Activated CD4-positive, alpha-beta T cell treated with anti-CD3 and anti-CD28 coated beads, Interleukin-2, amount 10 ng/mL, durations not matched to agents 24 days and 14 days (primary cell): ENCODE data around the gene ABLIM1. TPM values are rescaled to one million over a fixed set of nuclear protein-coding genes. Genes with fewer than 3 reads are reported as not detected.
A peak's percentile ranks its signal among the peaks of the same experiment; 100 is the strongest.

Experiments
- DNase-seq: peaks from one replicate; pipeline ENCODE4 v3.0.0; 2022
- H3K27ac Mint-ChIP-seq: one replicate; pipeline ENCODE4 v1.8.0; 2022; ENCODE audit warnings: mild to moderate bottlenecking, mixed read lengths
- H3K27me3 Mint-ChIP-seq: one replicate; pipeline ENCODE4 v1.8.0; 2022; ENCODE audit warnings: mixed read lengths
- H3K36me3 Mint-ChIP-seq: one replicate; pipeline ENCODE4 v1.8.0; 2022; ENCODE audit warnings: low read depth, mild to moderate bottlenecking, mixed read lengths
- H3K4me1 Mint-ChIP-seq: one replicate; pipeline ENCODE4 v1.8.0; 2021; ENCODE audit warnings: mixed read lengths
- H3K4me3 Mint-ChIP-seq: one replicate; pipeline ENCODE4 v1.8.0; 2022; ENCODE audit warnings: mild to moderate bottlenecking, moderate library complexity, mixed read lengths
- H3K9me3 Mint-ChIP-seq: one replicate; pipeline ENCODE4 v1.8.0; 2021; ENCODE audit warnings: mixed read lengths
- intact Hi-C: fragments of 100-400 bp; cut with micrococcal nuclease; formaldehyde crosslinking; loops from one replicate; pipeline ENCODE4 v1.15.1; 2023
- total RNA-seq: library from RNA; stranded (reverse); gene quantifications from 2 replicates; pipeline ENCODE4 v1.2.3, GENCODE V29; 2022

ABLIM1 gene
- total RNA-seq, 1 donor from 2014 or later: 16.5 TPM

GRCh38 chr10:114544045-114544659, 113.9 kb downstream of the ABLIM1 start:
- no peaks in the 10 kb centered on the region for H3K27me3 Mint-ChIP-seq
- DNase-seq: peak; percentile 94
- intact Hi-C loops: loop anchor here (5.0 kb wide), 2 partner anchors 73 to 862 kb away; no protein-coding TSS in a partner anchor
- peak overlapping the region; percentile 82 for H3K4me3 Mint-ChIP-seq
- H3K9me3 Mint-ChIP-seq: no peaks in the 10 kb centered on the region
- H3K36me3 Mint-ChIP-seq: no peaks in the 10 kb centered on the region
- peak overlapping the region; percentile 94 for H3K27ac Mint-ChIP-seq
- peaks cover 75% of the 10 kb centered on the region for H3K4me1 Mint-ChIP-seq

- H3K9me3 Mint-ChIP-seq: no peaks in the 10 kb centered on the region
- peak overlapping the region; percentile 82 for H3K4me3 Mint-ChIP-seq
Observed at GRCh38 chr10:114543456-114543855, 114.6 kb downstream of the ABLIM1 start.

DNA sequence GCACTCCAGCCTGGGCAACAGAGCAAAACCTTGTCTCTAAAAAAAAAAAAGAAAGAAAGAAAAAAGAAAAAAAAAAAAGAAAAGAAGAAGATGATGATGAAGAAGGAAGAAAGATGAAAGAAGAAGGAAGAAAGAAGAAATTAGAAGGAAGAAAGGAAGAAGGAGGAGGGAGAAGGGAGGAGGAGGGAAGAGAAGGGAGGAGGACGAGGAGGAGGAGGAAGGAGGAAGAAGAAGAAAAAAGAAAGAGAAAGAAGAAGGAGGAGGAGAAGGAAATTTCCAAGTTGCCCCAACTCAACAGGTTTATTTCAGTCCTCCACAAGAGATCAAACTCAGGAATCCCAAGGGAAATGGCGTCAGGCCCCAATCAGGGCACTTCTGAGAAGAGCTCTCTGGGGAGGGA, 115.7 kb downstream of the ABLIM1 start:
- H3K4me1 Mint-ChIP-seq: peaks cover 81% of the 10 kb centered on the region
- H3K9me3 Mint-ChIP-seq: no peaks in the 10 kb centered on the region
- intact Hi-C loops: loop anchor here (5.0 kb wide), 2 partner anchors 75 to 860 kb away; no protein-coding TSS in a partner anchor
- no peaks in the 10 kb centered on the region for H3K27me3 Mint-ChIP-seq
- no peak for DNase-seq
- peak overlapping the region; percentile 90 for H3K27ac Mint-ChIP-seq
- H3K36me3 Mint-ChIP-seq: no peaks in the 10 kb centered on the region
- H3K4me3 Mint-ChIP-seq: peak overlapping the region; percentile 32

More at GRCh38 chr10:114543456-114543855, 114.6 kb downstream of the ABLIM1 start:
- Mint-ChIP-seq H3K27me3 (no peaks in the 10 kb centered on the region), H3K4me1 (peaks cover 77% of the 10 kb centered on the region), H3K27ac (peak overlapping the region; percentile 94), H3K36me3 (no peaks in the 10 kb centered on the region)
- peak; percentile 70 for DNase-seq
- intact Hi-C loops: loop anchor here (5.0 kb wide), 2 partner anchors 74 to 861 kb away; no protein-coding TSS in a partner anchor

DNA sequence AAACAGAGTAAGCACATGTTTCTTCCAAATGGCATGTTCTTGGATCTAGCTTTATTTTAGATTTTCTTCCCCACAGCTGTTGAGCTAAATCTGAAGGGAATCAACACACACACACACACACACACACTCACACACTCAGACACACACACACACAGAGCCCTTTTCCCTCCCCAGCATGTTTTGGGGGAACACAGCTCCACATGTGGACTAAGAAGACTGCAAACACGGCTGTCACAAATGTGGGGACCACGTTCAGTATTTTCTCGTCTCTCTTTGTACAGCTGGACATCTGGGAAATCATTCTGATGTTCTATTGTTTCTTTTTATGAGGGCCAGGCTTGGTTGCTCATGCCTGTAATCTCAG, 116.3 kb downstream of the ABLIM1 start:
- intact Hi-C loops: loop anchor here (1.0 to 5.0 kb wide), 9 partner anchors 15 to 859 kb away; partner anchors contain the start of genes CCDC186 and TRUB1
- Mint-ChIP-seq H3K4me1 (peaks cover 78% of the 10 kb centered on the region), H3K27me3 (no peaks in the 10 kb centered on the region), H3K27ac (peak overlapping the region; percentile 90), H3K9me3 (no peaks in the 10 kb centered on the region), H3K36me3 (no peaks in the 10 kb centered on the region), H3K4me3 (peak overlapping the region; percentile 32)
- DNase-seq: no peak

DNA sequence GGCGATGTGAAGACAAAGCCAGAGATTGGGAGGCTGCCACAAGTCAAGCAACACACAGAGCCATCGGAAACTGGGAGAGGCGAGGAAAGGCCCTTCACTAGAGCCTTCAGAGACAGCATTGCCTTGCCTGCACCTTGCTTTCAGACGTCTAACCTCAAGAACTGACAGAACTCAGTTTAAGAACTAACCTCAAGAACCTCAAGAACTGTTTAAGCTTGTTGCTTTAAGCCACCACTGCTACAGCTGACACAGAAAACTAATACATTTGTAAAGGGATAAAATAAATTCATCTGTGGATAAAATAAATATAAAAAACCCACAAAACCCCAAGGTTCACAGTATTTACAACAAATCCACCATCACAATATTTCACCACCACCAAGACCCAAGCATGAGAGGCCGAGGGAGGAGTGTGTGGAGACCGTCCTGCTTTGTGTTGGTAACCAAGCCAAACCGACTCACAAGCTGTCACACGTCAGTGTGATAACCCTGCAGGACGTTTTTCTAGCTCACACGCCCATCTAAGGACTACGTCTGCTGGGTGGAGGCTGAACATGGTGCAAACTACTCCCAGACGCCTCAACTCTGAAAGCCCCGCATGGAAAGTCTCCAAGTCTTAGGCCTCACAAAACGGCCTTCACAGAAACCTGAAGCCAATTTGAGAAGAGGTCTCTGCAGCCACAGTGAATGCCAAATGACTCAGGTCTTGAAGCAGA, 116.8 kb downstream of the ABLIM1 start:
- peak; percentile 94 for DNase-seq
- intact Hi-C loops: loop anchor here (1.0 to 5.0 kb wide), 9 partner anchors 15 to 859 kb away; partner anchors contain the start of genes CCDC186 and TRUB1

GRCh38 chr10:114540236-114540635, 117.8 kb downstream of the ABLIM1 start:
- Mint-ChIP-seq H3K4me3 (peak overlapping the region; percentile 32), H3K9me3 (no peaks in the 10 kb centered on the region), H3K4me1 (peaks cover 77% of the 10 kb centered on the region), H3K27ac (peak overlapping the region; percentile 90), H3K27me3 (no peaks in the 10 kb centered on the region), H3K36me3 (no peaks in the 10 kb centered on the region)
- intact Hi-C loops: loop anchor here (2.0 to 5.0 kb wide), 5 partner anchors 69 to 858 kb away; partner anchors contain the start of genes CCDC186 and TRUB1
- no peak for DNase-seq

More for the DNA sequence above, 116.8 kb downstream of the ABLIM1 start:
- H3K36me3 Mint-ChIP-seq: no peaks in the 10 kb centered on the region
- H3K4me1 Mint-ChIP-seq: peaks cover 78% of the 10 kb centered on the region
- peak overlapping the region; percentile 90 for H3K27ac Mint-ChIP-seq
- no peaks in the 10 kb centered on the region for H3K27me3 Mint-ChIP-seq
- peak overlapping the region; percentile 32 for H3K4me3 Mint-ChIP-seq
- H3K9me3 Mint-ChIP-seq: no peaks in the 10 kb centered on the region

DNA sequence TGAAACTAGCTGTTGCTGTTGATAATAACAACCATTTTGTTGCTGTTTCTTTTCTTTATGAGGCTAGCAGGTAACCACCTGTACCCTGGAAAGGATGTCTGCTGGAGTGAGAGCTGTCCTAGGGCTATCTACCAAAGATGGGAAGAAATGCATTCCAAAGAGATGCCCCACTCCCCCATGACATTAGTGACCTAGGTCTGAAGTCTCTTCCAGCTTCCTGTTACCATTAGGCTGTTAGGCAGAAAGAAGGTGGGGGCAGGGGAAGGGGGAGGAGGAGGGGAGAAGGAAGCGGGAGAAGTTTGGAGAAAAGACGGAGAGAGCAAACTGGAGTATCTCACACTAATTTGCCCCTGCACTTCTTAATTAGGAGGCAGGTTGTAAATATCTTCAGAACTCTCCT, 118.5 kb downstream of the ABLIM1 start:
- H3K9me3 Mint-ChIP-seq: no peaks in the 10 kb centered on the region
- peak overlapping the region; percentile 68 for H3K4me3 Mint-ChIP-seq
- H3K27ac Mint-ChIP-seq: peak overlapping the region; percentile 37
- intact Hi-C loops: loop anchor here (2.0 to 5.0 kb wide), 6 partner anchors 69 to 857 kb away; partner anchors contain the start of genes CCDC186 and TRUB1
- H3K27me3 Mint-ChIP-seq: no peaks in the 10 kb centered on the region
- no peaks in the 10 kb centered on the region for H3K36me3 Mint-ChIP-seq
- DNase-seq: no peak
- H3K4me1 Mint-ChIP-seq: peaks cover 73% of the 10 kb centered on the region

GRCh38 chr10:114538181-114538906, 119.7 kb downstream of the ABLIM1 start:
- H3K27ac Mint-ChIP-seq: peak overlapping the region; percentile 64

GRCh38 chr10:114537736-114538135, 120.3 kb downstream of the ABLIM1 start:
- H3K27ac Mint-ChIP-seq: peak overlapping the region; percentile 2
- no peaks in the 10 kb centered on the region for H3K9me3 Mint-ChIP-seq
- no peaks in the 10 kb centered on the region for H3K27me3 Mint-ChIP-seq
- DNase-seq: no peak
- no peaks in the 10 kb centered on the region for H3K36me3 Mint-ChIP-seq
- H3K4me3 Mint-ChIP-seq: no peak overlapping the region
- H3K4me1 Mint-ChIP-seq: peaks cover 54% of the 10 kb centered on the region
- intact Hi-C loops: loop anchor here (5.0 kb wide), 1 partner anchor 575 kb away; no protein-coding TSS in a partner anchor

More at GRCh38 chr10:114538181-114538906, 119.7 kb downstream of the ABLIM1 start:
- peaks cover 60% of the 10 kb centered on the region for H3K4me1 Mint-ChIP-seq
- H3K27me3 Mint-ChIP-seq: no peaks in the 10 kb centered on the region
- peak overlapping the region; percentile 68 for H3K4me3 Mint-ChIP-seq
- no peaks in the 10 kb centered on the region for H3K9me3 Mint-ChIP-seq
- intact Hi-C loops: loop anchor here (5.0 kb wide), 1 partner anchor 576 kb away; no protein-coding TSS in a partner anchor
- H3K36me3 Mint-ChIP-seq: no peaks in the 10 kb centered on the region
- DNase-seq: peak; percentile 88

DNA sequence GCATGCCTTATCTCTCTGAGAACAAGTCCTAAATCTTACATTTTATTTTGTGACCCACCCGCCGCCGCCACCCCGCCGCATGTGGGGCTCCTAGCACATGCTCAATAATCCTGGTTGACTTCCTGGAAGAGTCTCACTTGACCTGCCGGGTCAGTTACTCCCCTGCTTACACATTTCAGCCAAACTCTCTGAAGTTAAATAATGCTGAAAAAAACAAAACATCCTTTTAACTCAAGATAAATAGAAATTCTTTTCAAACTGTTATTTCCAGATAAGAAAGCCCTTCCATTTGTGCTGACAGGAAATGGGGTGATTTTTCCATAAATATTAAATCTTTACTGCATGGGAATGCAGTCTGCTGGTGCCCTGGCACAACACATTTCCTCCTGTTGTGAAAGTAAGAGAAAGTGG, 123.5 kb downstream of the ABLIM1 start:
- Mint-ChIP-seq H3K36me3 (no peaks in the 10 kb centered on the region), H3K4me3 (no peak overlapping the region)

GRCh38 chr10:114532226-114532625, 125.8 kb downstream of the ABLIM1 start:
- DNase-seq: no peak
- no peak overlapping the region for H3K27ac Mint-ChIP-seq
- H3K27me3 Mint-ChIP-seq: no peaks in the 10 kb centered on the region
- intact Hi-C loops: no loop called here
- H3K4me3 Mint-ChIP-seq: no peak overlapping the region
- peaks cover 6% of the 10 kb centered on the region for H3K4me1 Mint-ChIP-seq
- H3K9me3 Mint-ChIP-seq: no peaks in the 10 kb centered on the region
- no peaks in the 10 kb centered on the region for H3K36me3 Mint-ChIP-seq

More for the DNA sequence above, 123.5 kb downstream of the ABLIM1 start:
- H3K9me3 Mint-ChIP-seq: no peaks in the 10 kb centered on the region
- H3K4me1 Mint-ChIP-seq: peaks cover 24% of the 10 kb centered on the region
- no peak overlapping the region for H3K27ac Mint-ChIP-seq
- intact Hi-C loops: no loop called here
- no peaks in the 10 kb centered on the region for H3K27me3 Mint-ChIP-seq
- DNase-seq: no peak

DNA sequence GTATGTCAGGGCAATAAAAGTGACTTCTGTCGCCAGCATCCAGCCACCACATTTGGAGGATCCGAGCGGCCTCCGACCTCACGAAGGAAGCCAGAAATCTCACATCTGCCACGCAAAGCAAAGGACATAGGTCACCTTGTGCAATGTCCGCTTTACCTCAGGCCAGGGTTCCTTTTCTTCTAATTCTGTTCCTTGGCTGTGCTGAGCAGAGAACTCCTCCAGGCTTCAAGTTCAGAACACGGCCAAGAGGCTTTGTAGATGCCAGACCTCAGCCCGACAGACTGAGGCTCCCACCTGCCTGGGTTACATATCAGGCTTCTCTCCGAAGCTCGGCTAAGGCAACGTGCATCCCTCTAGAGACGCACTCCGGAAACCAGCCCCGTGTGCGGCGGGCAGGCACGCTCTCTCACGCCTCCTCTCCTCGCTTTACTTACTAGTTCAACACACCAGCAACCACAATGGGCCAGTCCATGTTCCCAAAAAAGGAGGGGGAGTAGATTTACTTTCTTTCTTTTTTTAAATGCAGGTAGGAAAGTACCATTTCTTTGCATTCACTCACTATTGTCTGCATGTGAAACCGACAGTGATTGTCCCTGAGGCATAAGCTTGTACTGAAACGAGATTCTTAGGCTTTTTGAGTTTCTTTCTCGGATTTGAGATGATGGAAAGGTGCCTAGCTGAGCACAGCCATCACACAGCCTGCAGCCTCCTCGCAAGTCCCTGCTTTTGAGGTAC, 131.4 kb downstream of the ABLIM1 start:
- H3K27ac Mint-ChIP-seq: peak overlapping the region; percentile 97

GRCh38 chr10:114526126-114526503, 132.0 kb downstream of the ABLIM1 start:
- H3K4me3 Mint-ChIP-seq: peak overlapping the region; percentile 78
- peak; percentile 85 for DNase-seq
- H3K9me3 Mint-ChIP-seq: no peaks in the 10 kb centered on the region
- peaks cover 7% of the 10 kb centered on the region for H3K36me3 Mint-ChIP-seq
- intact Hi-C loops: loop anchor here (1.0 to 10.0 kb wide), 5 partner anchors 15 to 671 kb away; partner anchors contain the start of genes DCLRE1A and NHLRC2
- no peaks in the 10 kb centered on the region for H3K27me3 Mint-ChIP-seq
- H3K4me1 Mint-ChIP-seq: peaks cover 59% of the 10 kb centered on the region
- peak overlapping the region; percentile 97 for H3K27ac Mint-ChIP-seq

More for the DNA sequence above, 131.4 kb downstream of the ABLIM1 start:
- Mint-ChIP-seq H3K36me3 (peaks cover 3% of the 10 kb centered on the region), H3K27me3 (no peaks in the 10 kb centered on the region), H3K4me1 (peaks cover 53% of the 10 kb centered on the region), H3K9me3 (no peaks in the 10 kb centered on the region), H3K4me3 (peak overlapping the region; percentile 78)
- peak; percentile 97 for DNase-seq
- intact Hi-C loops: loop anchor here (1.0 to 10.0 kb wide), 5 partner anchors 15 to 672 kb away; partner anchors contain the start of genes DCLRE1A and NHLRC2
